DND-41 (cell line): ENCODE data around the gene CACNA2D3.

Experiments used
- ATAC-seq: fragments of 200-7000 bp; cut with Tn5 transposase; 3 replicates; pipeline ENCODE4 v1.9.1; 2021; ENCODE audit warnings: low read depth; ENCODE audit not compliant: insufficient read depth
- DNase-seq: peaks from one replicate; pipeline ENCODE4 v3.0.0-alpha.2; 2020
- H2AFZ ChIP-seq: 2 replicates; pipeline ENCODE4 v1.6.0; 2012; ENCODE audit warnings: low read depth, low read length
- H3K27ac ChIP-seq: 2 replicates; pipeline ENCODE4 v1.5.1; 2012; ENCODE audit warnings: low read length, inconsistent platforms
- H3K27me3 ChIP-seq: fragments of 200-600 bp; sonication (generic); 2 replicates; pipeline ENCODE4 v1.6.0; 2012; ENCODE audit warnings: low read length, mild to moderate bottlenecking, inconsistent platforms; ENCODE audit not compliant: insufficient read depth, poor library complexity
- H3K36me3 ChIP-seq: 2 replicates; pipeline ENCODE4 v1.5.1; 2012; ENCODE audit warnings: low read length, inconsistent platforms; ENCODE audit not compliant: insufficient read depth
- H3K4me1 ChIP-seq: 2 replicates; pipeline ENCODE4 v1.5.1; 2012; ENCODE audit warnings: mild to moderate bottlenecking, low read length; ENCODE audit not compliant: insufficient read depth
- H3K4me2 ChIP-seq: 2 replicates; pipeline ENCODE4 v1.6.0; 2012; ENCODE audit warnings: mild to moderate bottlenecking, moderate library complexity, low read length, inconsistent platforms; ENCODE audit not compliant: insufficient read depth
- H3K4me3 ChIP-seq, 2 experiments: fragments of 200-600 bp in 1 of 2; shearing (Covaris generic) in 1 of 2; 2 replicates each; pipeline ENCODE4 v1.5.1; 2012 to 2016; ENCODE audit warnings: inconsistent platforms in 2 of 2, low read length in 2 of 2, mild to moderate bottlenecking in 2 of 2, low read depth in 1 of 2, moderate library complexity in 1 of 2
- H3K79me2 ChIP-seq: 2 replicates; pipeline ENCODE4 v1.6.0; 2012; ENCODE audit warnings: low read length, inconsistent platforms; ENCODE audit not compliant: insufficient read depth
- H3K9ac ChIP-seq: 2 replicates; pipeline ENCODE4 v1.6.0; 2012; ENCODE audit warnings: low read depth, mild to moderate bottlenecking, inconsistent platforms, low read length, moderate library complexity
- H3K9me3 ChIP-seq: 2 replicates; pipeline ENCODE4 v1.5.1; 2012; ENCODE audit warnings: low read length, moderate library complexity, mild to moderate bottlenecking, inconsistent platforms; ENCODE audit not compliant: insufficient read depth, severe bottlenecking
- H4K20me1 ChIP-seq: 2 replicates; pipeline ENCODE4 v1.6.0; 2012; ENCODE audit warnings: low read length; ENCODE audit not compliant: insufficient read depth
- EZH2 ChIP-seq: IDR thresholded peaks from 3 replicates; pipeline ENCODE4 v1.6.1; 2012; ENCODE audit warnings: borderline replicate concordance, low read depth, mild to moderate bottlenecking, moderate library complexity, low read length, inconsistent platforms; ENCODE audit not compliant: severe bottlenecking
- TF ChIP-seq, protein P1 (sequence below): IDR thresholded peaks from 2 replicates; pipeline ENCODE4 v1.5.1; 2012; ENCODE audit warnings: borderline replicate concordance, low read length, moderate library complexity, mild to moderate bottlenecking; ENCODE audit not compliant: poor library complexity, severe bottlenecking; ENCODE audit errors: extremely low read depth

The CACNA2D3 gene

DNA sequence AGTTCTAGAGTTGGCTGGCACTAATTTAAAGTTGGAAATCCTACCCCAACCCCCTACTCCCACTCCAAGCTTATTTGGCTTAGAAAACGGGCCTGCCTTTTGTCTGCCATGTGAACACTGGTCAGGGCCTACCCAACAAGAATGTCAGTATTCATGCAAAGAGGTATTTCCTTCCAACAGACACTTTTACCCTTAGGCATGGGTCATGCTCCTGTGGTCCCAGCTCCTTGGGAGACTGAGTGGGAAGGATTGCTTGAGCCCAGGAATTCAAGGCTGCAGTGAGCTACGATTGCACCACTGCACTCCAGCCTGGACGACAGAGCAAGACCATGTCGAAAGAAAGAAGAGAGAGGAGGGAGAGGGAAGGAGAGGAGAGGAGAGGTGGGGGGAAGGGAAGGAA lies 943.0 kb downstream of the CACNA2D3 start:
- Histone ChIP-seq H2AFZ (no peak overlapping the region), H4K20me1 (no peaks in the 10 kb centered on the region), H3K4me3 (no peak overlapping the region), H3K27ac (no peak overlapping the region), H3K4me2 (no peak overlapping the region), H3K9ac (no peak overlapping the region), H3K9me3 (no peaks in the 10 kb centered on the region), H3K79me2 (no peaks in the 10 kb centered on the region), H3K4me1 (no peaks in the 10 kb centered on the region), H3K27me3 (peaks cover 6% of the 10 kb centered on the region), H3K36me3 (no peaks in the 10 kb centered on the region)
- TF ChIP-seq, protein P1, sequence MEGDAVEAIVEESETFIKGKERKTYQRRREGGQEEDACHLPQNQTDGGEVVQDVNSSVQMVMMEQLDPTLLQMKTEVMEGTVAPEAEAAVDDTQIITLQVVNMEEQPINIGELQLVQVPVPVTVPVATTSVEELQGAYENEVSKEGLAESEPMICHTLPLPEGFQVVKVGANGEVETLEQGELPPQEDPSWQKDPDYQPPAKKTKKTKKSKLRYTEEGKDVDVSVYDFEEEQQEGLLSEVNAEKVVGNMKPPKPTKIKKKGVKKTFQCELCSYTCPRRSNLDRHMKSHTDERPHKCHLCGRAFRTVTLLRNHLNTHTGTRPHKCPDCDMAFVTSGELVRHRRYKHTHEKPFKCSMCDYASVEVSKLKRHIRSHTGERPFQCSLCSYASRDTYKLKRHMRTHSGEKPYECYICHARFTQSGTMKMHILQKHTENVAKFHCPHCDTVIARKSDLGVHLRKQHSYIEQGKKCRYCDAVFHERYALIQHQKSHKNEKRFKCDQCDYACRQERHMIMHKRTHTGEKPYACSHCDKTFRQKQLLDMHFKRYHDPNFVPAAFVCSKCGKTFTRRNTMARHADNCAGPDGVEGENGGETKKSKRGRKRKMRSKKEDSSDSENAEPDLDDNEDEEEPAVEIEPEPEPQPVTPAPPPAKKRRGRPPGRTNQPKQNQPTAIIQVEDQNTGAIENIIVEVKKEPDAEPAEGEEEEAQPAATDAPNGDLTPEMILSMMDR: no peak
- TF ChIP-seq EZH2: no peak
- ATAC-seq (no peak), DNase-seq (no peak)

DNA sequence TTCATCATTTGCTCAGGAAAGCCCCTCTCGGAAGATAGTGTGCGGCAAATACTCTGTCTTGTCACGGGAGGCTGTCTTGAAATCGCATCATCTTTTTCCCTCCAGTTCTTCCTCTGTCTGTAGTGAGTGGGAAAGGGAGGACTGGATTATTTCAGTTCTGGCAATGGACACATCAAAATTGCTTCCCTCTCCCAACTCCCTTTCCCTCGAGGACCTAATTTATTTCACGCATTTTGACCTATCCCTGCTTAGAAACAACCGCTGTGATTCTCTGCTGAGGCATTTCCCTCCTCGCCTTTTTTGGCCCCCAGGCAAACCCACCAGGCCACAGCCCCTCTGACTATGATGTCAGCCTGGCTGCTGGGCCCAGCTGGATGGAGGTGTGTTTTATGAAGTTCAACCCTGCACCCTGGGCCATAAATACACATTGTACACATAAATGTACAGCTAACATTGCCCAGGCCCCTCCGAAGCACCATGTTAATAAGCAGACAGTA lies 944.2 kb downstream of the CACNA2D3 start:
- no peaks in the 10 kb centered on the region for H3K9me3 ChIP-seq
- H3K36me3 ChIP-seq: no peaks in the 10 kb centered on the region
- H3K27ac ChIP-seq: no peak overlapping the region
- ATAC-seq (no peak), DNase-seq (no peak)
- H3K4me2 ChIP-seq: no peak overlapping the region
- peaks cover 1% of the 10 kb centered on the region for H3K27me3 ChIP-seq
- H3K9ac ChIP-seq: no peak overlapping the region
- H4K20me1 ChIP-seq: no peaks in the 10 kb centered on the region
- H2AFZ ChIP-seq: no peak overlapping the region
- no peak overlapping the region for H3K4me3 ChIP-seq
- no peaks in the 10 kb centered on the region for H3K79me2 ChIP-seq
- no peaks in the 10 kb centered on the region for H3K4me1 ChIP-seq
- TF ChIP-seq EZH2: no peak
- TF ChIP-seq, protein P1: no peak

DNA sequence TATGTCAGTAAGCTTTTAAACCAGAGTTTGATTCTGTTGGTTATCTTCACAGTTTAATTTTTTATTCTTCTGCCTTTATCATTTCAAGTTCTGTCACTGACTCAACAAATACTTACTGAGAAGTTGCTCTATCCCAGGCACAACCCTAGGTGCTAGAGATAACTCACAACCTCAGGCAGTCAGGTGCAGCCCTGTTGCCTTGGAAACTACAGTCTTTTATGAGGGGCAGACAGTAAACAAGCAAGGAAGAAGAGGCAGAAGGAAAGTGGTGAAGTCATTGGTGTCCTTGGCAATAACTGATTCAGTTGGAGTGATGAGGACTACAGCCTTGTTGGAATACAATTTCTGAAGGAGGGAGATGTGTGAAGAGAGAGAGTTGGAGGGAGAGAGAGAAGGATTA lies 947.6 kb downstream of the CACNA2D3 start:
- TF ChIP-seq EZH2: no peak
- TF ChIP-seq, protein P1: no peak
- no peak for ATAC-seq
- Histone ChIP-seq H4K20me1 (no peaks in the 10 kb centered on the region), H3K9me3 (no peaks in the 10 kb centered on the region), H3K27me3 (no peaks in the 10 kb centered on the region), H3K9ac (no peak overlapping the region), H2AFZ (no peak overlapping the region), H3K4me1 (no peaks in the 10 kb centered on the region), H3K4me3 (no peak overlapping the region), H3K27ac (no peak overlapping the region), H3K36me3 (no peaks in the 10 kb centered on the region), H3K4me2 (no peak overlapping the region), H3K79me2 (no peaks in the 10 kb centered on the region)
- DNase-seq: no peak

DNA sequence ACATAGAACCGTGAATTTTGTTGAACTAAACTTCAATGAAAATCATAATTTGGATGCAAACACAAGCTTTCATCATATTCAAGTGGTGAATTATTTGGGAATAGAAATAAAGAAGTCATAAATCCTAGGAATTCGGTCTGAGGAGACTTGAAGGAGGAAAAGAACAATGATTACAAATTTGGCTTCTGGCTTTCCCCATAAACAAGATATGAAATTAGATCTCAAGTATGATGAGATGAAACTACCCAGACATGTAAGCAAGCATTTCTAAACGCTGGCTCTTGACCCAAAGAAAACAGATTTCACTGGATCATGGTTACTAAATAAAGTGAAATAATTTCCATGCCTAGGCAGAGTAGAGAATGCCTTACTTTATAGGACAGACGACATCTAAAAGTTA lies 952.4 kb downstream of the CACNA2D3 start:
- ATAC-seq (no peak), DNase-seq (no peak)
- Histone ChIP-seq H3K9me3 (no peaks in the 10 kb centered on the region), H3K4me2 (no peak overlapping the region), H3K9ac (no peak overlapping the region), H3K4me1 (no peaks in the 10 kb centered on the region), H3K27me3 (no peaks in the 10 kb centered on the region), H3K27ac (no peak overlapping the region), H3K36me3 (no peaks in the 10 kb centered on the region), H4K20me1 (no peaks in the 10 kb centered on the region), H3K4me3 (no peak overlapping the region), H2AFZ (no peak overlapping the region), H3K79me2 (no peaks in the 10 kb centered on the region)
- TF ChIP-seq, protein P1: no peak
- no peak for TF ChIP-seq EZH2
